ENCODE results near the gene DOCK3.
"Not testable (repeated sequence)": the region's sequence is repeated elsewhere in the genome, so short reads cannot be mapped to it uniquely, and the experiment has no call there.

The DOCK3 gene

GRCh38 chr3:50882733-50883132 lies 208.0 kb downstream of the DOCK3 start:
- ATAC-seq (ENCODE audit: low read depth); H3K4me1 Mint-ChIP-seq; H3K4me3 Mint-ChIP-seq: not testable (repeated sequence)

GRCh38 chr3:50883755-50884154 lies 209.0 kb downstream of the DOCK3 start:
- ATAC-seq (ENCODE audit: low read depth): no peak

More at GRCh38 chr3:50882733-50883132, 208.0 kb downstream of the DOCK3 start:
- H3K9me3 Mint-ChIP-seq; H3K36me3 Mint-ChIP-seq; DNase-seq (ENCODE audit: low spot score in 2 of 2); H3K27ac Mint-ChIP-seq: not testable (repeated sequence)
- peaks cover 10% of the 10 kb centered on the region for H3K27me3 Mint-ChIP-seq

GRCh38 chr3:50885070-50885850 lies 210.5 kb downstream of the DOCK3 start:
- ATAC-seq (ENCODE audit: low read depth) (no peak), DNase-seq (ENCODE audit: low spot score in 2 of 2) (no peak)
- peaks cover 2% of the 10 kb centered on the region for H3K27me3 Mint-ChIP-seq
- H3K9me3 Mint-ChIP-seq: peaks cover 3% of the 10 kb centered on the region
- no peak overlapping the region for H3K4me3 Mint-ChIP-seq
- H3K4me1 Mint-ChIP-seq: no peaks in the 10 kb centered on the region
- no peak overlapping the region for H3K27ac Mint-ChIP-seq
- H3K36me3 Mint-ChIP-seq: no peaks in the 10 kb centered on the region

More at GRCh38 chr3:50883755-50884154, 209.0 kb downstream of the DOCK3 start:
- peaks cover 1% of the 10 kb centered on the region for H3K9me3 Mint-ChIP-seq
- H3K27me3 Mint-ChIP-seq: peaks cover 6% of the 10 kb centered on the region
- no peak overlapping the region for H3K4me3 Mint-ChIP-seq
- no peak overlapping the region for H3K27ac Mint-ChIP-seq
- H3K4me1 Mint-ChIP-seq: no peaks in the 10 kb centered on the region
- DNase-seq (ENCODE audit: low spot score in 2 of 2): no peak
- H3K36me3 Mint-ChIP-seq: no peaks in the 10 kb centered on the region

- no peak overlapping the region for H3K4me3 Mint-ChIP-seq
- peaks cover 11% of the 10 kb centered on the region for H3K27me3 Mint-ChIP-seq
- H3K9me3 Mint-ChIP-seq: peaks cover 18% of the 10 kb centered on the region
- no peaks in the 10 kb centered on the region for H3K4me1 Mint-ChIP-seq
- no peak for DNase-seq (ENCODE audit: low spot score in 2 of 2)
- H3K36me3 Mint-ChIP-seq: peaks cover 3% of the 10 kb centered on the region
- ATAC-seq (ENCODE audit: low read depth): no peak
- no peak overlapping the region for H3K27ac Mint-ChIP-seq
These were observed 216.1 kb downstream of the DOCK3 start for GRCh38 chr3:50890688-50891344.

GRCh38 chr3:50901097-50901496 lies 226.4 kb downstream of the DOCK3 start:
- ATAC-seq (ENCODE audit: low read depth); H3K9me3 Mint-ChIP-seq; H3K4me1 Mint-ChIP-seq; H3K27ac Mint-ChIP-seq; DNase-seq (ENCODE audit: low spot score in 2 of 2); H3K36me3 Mint-ChIP-seq; H3K4me3 Mint-ChIP-seq: not testable (repeated sequence)
- H3K27me3 Mint-ChIP-seq: peaks cover 11% of the 10 kb centered on the region

GRCh38 chr3:50912746-50913145 lies 238.0 kb downstream of the DOCK3 start:
- no peaks in the 10 kb centered on the region for H3K4me1 Mint-ChIP-seq
- DNase-seq (ENCODE audit: low spot score in 2 of 2) (no peak), ATAC-seq (ENCODE audit: low read depth) (no peak)
- peaks cover 2% of the 10 kb centered on the region for H3K36me3 Mint-ChIP-seq
- peaks cover 14% of the 10 kb centered on the region for H3K27me3 Mint-ChIP-seq
- H3K4me3 Mint-ChIP-seq: no peak overlapping the region
- H3K27ac Mint-ChIP-seq: no peak overlapping the region
- H3K9me3 Mint-ChIP-seq: peaks cover 9% of the 10 kb centered on the region

- no peak overlapping the region for H3K4me3 Mint-ChIP-seq
- H3K36me3 Mint-ChIP-seq: no peaks in the 10 kb centered on the region
- DNase-seq (ENCODE audit: low spot score in 2 of 2) (no peak), ATAC-seq (ENCODE audit: low read depth) (no peak)
- H3K9me3 Mint-ChIP-seq: peaks cover 7% of the 10 kb centered on the region
- no peaks in the 10 kb centered on the region for H3K4me1 Mint-ChIP-seq
- peaks cover 12% of the 10 kb centered on the region for H3K27me3 Mint-ChIP-seq
- no peak overlapping the region for H3K27ac Mint-ChIP-seq
These were observed 238.5 kb downstream of the DOCK3 start for GRCh38 chr3:50913260-50913659.

- not testable (repeated sequence) for ATAC-seq (ENCODE audit: low read depth); H3K9me3 Mint-ChIP-seq; H3K27me3 Mint-ChIP-seq; H3K27ac Mint-ChIP-seq; H3K4me1 Mint-ChIP-seq; DNase-seq (ENCODE audit: low spot score in 2 of 2); H3K4me3 Mint-ChIP-seq; H3K36me3 Mint-ChIP-seq
These were observed 247.3 kb downstream of the DOCK3 start for GRCh38 chr3:50922071-50922470.

- Mint-ChIP-seq H3K4me1 (no peaks in the 10 kb centered on the region), H3K36me3 (no peaks in the 10 kb centered on the region), H3K27me3 (peaks cover 4% of the 10 kb centered on the region), H3K27ac (no peak overlapping the region), H3K4me3 (no peak overlapping the region), H3K9me3 (no peaks in the 10 kb centered on the region)
- DNase-seq (ENCODE audit: low spot score in 2 of 2) (no peak), ATAC-seq (ENCODE audit: low read depth) (no peak)
These were observed 249.2 kb downstream of the DOCK3 start for GRCh38 chr3:50923955-50924354.

- Mint-ChIP-seq H3K27me3 (peaks cover 4% of the 10 kb centered on the region), H3K36me3 (no peaks in the 10 kb centered on the region), H3K4me3 (no peak overlapping the region), H3K9me3 (no peaks in the 10 kb centered on the region), H3K4me1 (no peaks in the 10 kb centered on the region), H3K27ac (no peak overlapping the region)
- no peak for DNase-seq (ENCODE audit: low spot score in 2 of 2)
- no peak for ATAC-seq (ENCODE audit: low read depth)
These were observed 249.9 kb downstream of the DOCK3 start for GRCh38 chr3:50924638-50925037.

GRCh38 chr3:50926868-50927267 lies 252.1 kb downstream of the DOCK3 start:
- H3K4me1 Mint-ChIP-seq: no peaks in the 10 kb centered on the region
- H3K9me3 Mint-ChIP-seq: no peaks in the 10 kb centered on the region
- H3K4me3 Mint-ChIP-seq: no peak overlapping the region
- no peaks in the 10 kb centered on the region for H3K36me3 Mint-ChIP-seq
- H3K27me3 Mint-ChIP-seq: peaks cover 7% of the 10 kb centered on the region
- H3K27ac Mint-ChIP-seq: no peak overlapping the region
- no peak for DNase-seq (ENCODE audit: low spot score in 2 of 2)
- ATAC-seq (ENCODE audit: low read depth): no peak

GRCh38 chr3:50930371-50931208 lies 255.9 kb downstream of the DOCK3 start:
- no peak for DNase-seq (ENCODE audit: low spot score in 2 of 2)
- H3K36me3 Mint-ChIP-seq: peaks cover 5% of the 10 kb centered on the region
- H3K4me1 Mint-ChIP-seq: no peaks in the 10 kb centered on the region
- H3K4me3 Mint-ChIP-seq: no peak overlapping the region
- ATAC-seq (ENCODE audit: low read depth): no peak
- H3K27me3 Mint-ChIP-seq: peaks cover 12% of the 10 kb centered on the region
- no peak overlapping the region for H3K27ac Mint-ChIP-seq
- peaks cover 5% of the 10 kb centered on the region for H3K9me3 Mint-ChIP-seq

GRCh38 chr3:50932918-50933317 lies 258.2 kb downstream of the DOCK3 start:
- not testable (repeated sequence) for H3K36me3 Mint-ChIP-seq; H3K4me3 Mint-ChIP-seq; H3K4me1 Mint-ChIP-seq; H3K27ac Mint-ChIP-seq; DNase-seq (ENCODE audit: low spot score in 2 of 2); ATAC-seq (ENCODE audit: low read depth)
- peaks cover 11% of the 10 kb centered on the region for H3K9me3 Mint-ChIP-seq
- H3K27me3 Mint-ChIP-seq: peaks cover 14% of the 10 kb centered on the region

GRCh38 chr3:50936389-50936788 lies 261.7 kb downstream of the DOCK3 start:
- Mint-ChIP-seq H3K4me1 (no peaks in the 10 kb centered on the region), H3K4me3 (no peak overlapping the region), H3K27me3 (peaks cover 11% of the 10 kb centered on the region), H3K27ac (no peak overlapping the region), H3K9me3 (peaks cover 11% of the 10 kb centered on the region), H3K36me3 (peaks cover 8% of the 10 kb centered on the region)
- no peak for DNase-seq (ENCODE audit: low spot score in 2 of 2)
- no peak for ATAC-seq (ENCODE audit: low read depth)

Measured in memory B cell (primary cell).